Caco-2 (cell line): ENCODE data around the gene C16orf87. TPM values are rescaled to one million over a fixed set of nuclear protein-coding genes. Genes with fewer than 3 reads are reported as not detected.

Source experiments
- BruUV-seq: library from RNA; stranded (reverse); fragments of 400-500 nt; replicated peaks from 2 replicates; lab custom pipeline; 2021; lab: Mats Ljungman, UMichigan
- CTCF ChIA-PET: fragments of 300-600 bp; sonication (Branson Sonifier 250); formaldehyde crosslinking; loops from one replicate; lab custom pipeline; 2022; ENCODE audit warnings: antibody characterized with exemption; lab: Charles Lee
- POLR2A ChIA-PET: fragments of 300-600 bp; sonication (Branson Sonifier 250); formaldehyde crosslinking; loops from one replicate; lab custom pipeline; 2022; ENCODE audit warnings: antibody characterized with exemption; lab: Charles Lee
- DNase-seq, 2 experiments: peaks; one replicate each; pipeline versions ENCODE4 v3.0.0 to v3.0.0-alpha.2; 2020 to 2022
- H3K27me3 ChIP-seq: replicated peaks from 2 replicates; pipeline ENCODE4 v1.6.0; 2011; ENCODE audit warnings: low read length; ENCODE audit not compliant: control insufficient read depth, insufficient read depth
- H3K36me3 ChIP-seq: 2 replicates; pipeline ENCODE4 v1.5.1; 2011; ENCODE audit warnings: low read length; ENCODE audit not compliant: control insufficient read depth, insufficient read depth
- H3K4me1 ChIP-seq: fragments of 250-450 bp; sonication (Bioruptor Pico); 2 replicates; pipeline ENCODE4 v1.5.1; 2020; ENCODE audit warnings: mild to moderate bottlenecking
- H3K4me3 ChIP-seq: 2 replicates; pipeline ENCODE4 v1.5.1; 2011; ENCODE audit warnings: low read depth, mild to moderate bottlenecking, control low read depth, low read length
- H3K9me3 ChIP-seq: fragments of 250-450 bp; sonication (Bioruptor Pico); 2 replicates; pipeline ENCODE4 v1.5.1; 2020; ENCODE audit warnings: mild to moderate bottlenecking, moderate library complexity
- H3K27ac Mint-ChIP-seq: one replicate; pipeline ENCODE4 v1.8.0; 2022; ENCODE audit warnings: mixed read lengths; ENCODE audit not compliant: unreplicated experiment
- H3K27me3 Mint-ChIP-seq: one replicate; pipeline ENCODE4 v1.8.0; 2022; ENCODE audit warnings: mixed read lengths; ENCODE audit not compliant: insufficient read depth, unreplicated experiment
- H3K36me3 Mint-ChIP-seq: one replicate; pipeline ENCODE4 v1.8.0; 2022; ENCODE audit warnings: mild to moderate bottlenecking, mixed read lengths; ENCODE audit not compliant: insufficient read depth, unreplicated experiment
- H3K4me1 Mint-ChIP-seq: one replicate; pipeline ENCODE4 v1.8.0; 2022; ENCODE audit warnings: low read depth, mixed read lengths; ENCODE audit not compliant: unreplicated experiment
- H3K4me3 Mint-ChIP-seq: one replicate; pipeline ENCODE4 v1.8.0; 2022; ENCODE audit warnings: mild to moderate bottlenecking, moderate library complexity, mixed read lengths; ENCODE audit not compliant: unreplicated experiment
- H3K9me3 Mint-ChIP-seq: one replicate; pipeline ENCODE4 v1.8.0; 2022; ENCODE audit warnings: mixed read lengths; ENCODE audit not compliant: unreplicated experiment
- intact Hi-C: fragments of 100-400 bp; cut with micrococcal nuclease; formaldehyde crosslinking; loops from one replicate; pipeline ENCODE4 v1.10.0; 2022; ENCODE audit not compliant: unreplicated experiment
- total RNA-seq: library from RNA; stranded (reverse); gene quantifications from 2 replicates; pipeline ENCODE4 v1.2.3, GENCODE V29; 2022
- TF ChIP-seq, protein P1 (sequence below), 2 experiments: fragments of 200-600 bp in 1 of 2; IDR thresholded peaks; 1 replicate in 1 of 2; 2 replicates in 1 of 2; pipeline versions ENCODE4 v1.5.1 to v1.8.0; 2011 to 2022; ENCODE audit warnings: antibody characterized with exemption in 1 of 2, control low read depth in 1 of 2, inconsistent platforms in 1 of 2, low read depth in 1 of 2, low read length in 1 of 2, mild to moderate bottlenecking in 1 of 2, moderate library complexity in 1 of 2; ENCODE audit not compliant: insufficient read depth in 1 of 2, severe bottlenecking in 1 of 2, unreplicated experiment in 1 of 2

Gene C16orf87
- total RNA-seq, 1 experiment from 2014 or later = 12.1 TPM

GRCh38 chr16:46762583-46762982 lies 68.4 kb downstream of the C16orf87 start:
- BruUV-seq = no TSS peak
- Histone ChIP-seq H3K4me3 (no peak overlapping the region), H3K36me3 (no peaks in the 10 kb centered on the region), H3K4me1 (0 out of 2 replicates have a peak, but pooled peaks cover 2% of the 10 kb centered on the region), H3K27me3 (no peaks in the 10 kb centered on the region), H3K9me3 (no peaks in the 10 kb centered on the region)
- no peak overlapping the region for H3K4me3 Mint-ChIP-seq
- H3K9me3 Mint-ChIP-seq = no peaks in the 10 kb centered on the region
- H3K27ac Mint-ChIP-seq = no peak overlapping the region
- intact Hi-C loops = loop anchor here (2.0 kb wide), 1 partner anchor 26 kb away; no protein-coding TSS in a partner anchor
- no peaks in the 10 kb centered on the region for H3K27me3 Mint-ChIP-seq
- ChIA-PET CTCF (no interaction called here), POLR2A (no interaction called here)
- no peaks in the 10 kb centered on the region for H3K36me3 Mint-ChIP-seq
- TF ChIP-seq, protein P1, sequence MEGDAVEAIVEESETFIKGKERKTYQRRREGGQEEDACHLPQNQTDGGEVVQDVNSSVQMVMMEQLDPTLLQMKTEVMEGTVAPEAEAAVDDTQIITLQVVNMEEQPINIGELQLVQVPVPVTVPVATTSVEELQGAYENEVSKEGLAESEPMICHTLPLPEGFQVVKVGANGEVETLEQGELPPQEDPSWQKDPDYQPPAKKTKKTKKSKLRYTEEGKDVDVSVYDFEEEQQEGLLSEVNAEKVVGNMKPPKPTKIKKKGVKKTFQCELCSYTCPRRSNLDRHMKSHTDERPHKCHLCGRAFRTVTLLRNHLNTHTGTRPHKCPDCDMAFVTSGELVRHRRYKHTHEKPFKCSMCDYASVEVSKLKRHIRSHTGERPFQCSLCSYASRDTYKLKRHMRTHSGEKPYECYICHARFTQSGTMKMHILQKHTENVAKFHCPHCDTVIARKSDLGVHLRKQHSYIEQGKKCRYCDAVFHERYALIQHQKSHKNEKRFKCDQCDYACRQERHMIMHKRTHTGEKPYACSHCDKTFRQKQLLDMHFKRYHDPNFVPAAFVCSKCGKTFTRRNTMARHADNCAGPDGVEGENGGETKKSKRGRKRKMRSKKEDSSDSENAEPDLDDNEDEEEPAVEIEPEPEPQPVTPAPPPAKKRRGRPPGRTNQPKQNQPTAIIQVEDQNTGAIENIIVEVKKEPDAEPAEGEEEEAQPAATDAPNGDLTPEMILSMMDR (IDR thresholded peaks at IDR 0.05; ENCODE audit: insufficient read depth in 1 of 2, low read depth in 1 of 2, low read length in 1 of 2, severe bottlenecking in 1 of 2, unreplicated experiment in 1 of 2) = no peak
- peaks cover 4% of the 10 kb centered on the region for H3K4me1 Mint-ChIP-seq
- peak in 1 of 2 experiments; percentile 13 for DNase-seq

- BruUV-seq = no TSS peak
- H3K4me1 ChIP-seq = 0 out of 2 replicates have a peak, but pooled peaks cover 4% of the 10 kb centered on the region
- H3K27me3 ChIP-seq = no peaks in the 10 kb centered on the region
- Mint-ChIP-seq H3K36me3 (no peaks in the 10 kb centered on the region), H3K27ac (no peak overlapping the region), H3K4me3 (no peak overlapping the region), H3K27me3 (no peaks in the 10 kb centered on the region), H3K9me3 (no peaks in the 10 kb centered on the region), H3K4me1 (peaks cover 4% of the 10 kb centered on the region)
- no peak for DNase-seq
- ChIA-PET CTCF (no interaction called here), POLR2A (interaction anchor here (1.0 kb wide), 1 partner anchor 12 kb away, joined by 3 read pairs; no protein-coding TSS in a partner anchor)
- no peaks in the 10 kb centered on the region for H3K36me3 ChIP-seq
- no peaks in the 10 kb centered on the region for H3K9me3 ChIP-seq
- intact Hi-C loops = no loop called here
- TF ChIP-seq, protein P1 (IDR thresholded peaks at IDR 0.05; ENCODE audit: insufficient read depth in 1 of 2, low read depth in 1 of 2, low read length in 1 of 2, severe bottlenecking in 1 of 2, unreplicated experiment in 1 of 2) = no peak
- H3K4me3 ChIP-seq = no peak overlapping the region
Observed at GRCh38 chr16:46759309-46759708, 71.7 kb downstream of the C16orf87 start.

GRCh38 chr16:46757339-46758050 lies 73.5 kb downstream of the C16orf87 start:
- H3K9me3 ChIP-seq = no peaks in the 10 kb centered on the region
- TF ChIP-seq, protein P1 (IDR thresholded peaks at IDR 0.05; ENCODE audit: insufficient read depth in 1 of 2, low read depth in 1 of 2, low read length in 1 of 2, severe bottlenecking in 1 of 2, unreplicated experiment in 1 of 2) = no peak
- Mint-ChIP-seq H3K4me1 (peaks cover 4% of the 10 kb centered on the region), H3K36me3 (no peaks in the 10 kb centered on the region), H3K27me3 (no peaks in the 10 kb centered on the region), H3K9me3 (no peaks in the 10 kb centered on the region), H3K4me3 (no peak overlapping the region), H3K27ac (no peak overlapping the region)
- POLR2A ChIA-PET = no interaction called here
- 0 out of 2 replicates have a peak, but pooled peaks cover 4% of the 10 kb centered on the region for H3K4me1 ChIP-seq
- CTCF ChIA-PET = interaction anchor here (0.6 kb wide), 1 partner anchor 94 kb away, joined by 3 read pairs; no protein-coding TSS in a partner anchor
- intact Hi-C loops = no loop called here
- BruUV-seq = no TSS peak
- H3K4me3 ChIP-seq = no peak overlapping the region
- DNase-seq = no peak
- no peaks in the 10 kb centered on the region for H3K36me3 ChIP-seq
- no peaks in the 10 kb centered on the region for H3K27me3 ChIP-seq
